ENCODE data around the gene ZNF774. TPM values are rescaled to one million over a fixed set of nuclear protein-coding genes. Genes with fewer than 3 reads are reported as not detected.

The ZNF774 gene
- total and polyA plus RNA-seq, 2 of the 13 experiments (the other 11 are each of a cell fraction or from before 2014, with no cell fraction given), result 0.59 to 1.4 TPM

GRCh38 chr15:90387534-90388461, 35.7 kb downstream of the ZNF774 start, which contains the start of gene IQGAP1 (continued):
- TF ChIP-seq ATF2 (CRISPR knock-in tag; IDR thresholded peaks at IDR 0.05) (no peak), ZNF12 (CRISPR knock-in tag; IDR thresholded peaks at IDR 0.05) (no peak), RAD51 (IDR thresholded peaks at IDR 0.05; ENCODE audit: borderline replicate concordance) (no peak), ZBTB40 (IDR thresholded peaks at IDR 0.05) (no peak), ZBTB40 (CRISPR knock-in tag; IDR thresholded peaks at IDR 0.05) (peak; percentile 10; the same call in 1 of the 2 replicates), ATF4 (CRISPR knock-in tag; IDR thresholded peaks at IDR 0.05) (0 out of 4 replicates have a peak, but pooled peaks of 1 of the 2 experiments have one; percentile 22), KLF12 (CRISPR knock-in tag; IDR thresholded peaks at IDR 0.05; ENCODE audit: borderline replicate concordance) (peak; percentile 64; the same call in 1 of the 2 replicates), KAT8 (CRISPR knock-in tag; IDR thresholded peaks at IDR 0.05) (peak; percentile 55; the same call in 1 of the 2 replicates)
